ENCODE results near the gene ZNF236.
"Not testable (repeated sequence)": the region's sequence is repeated elsewhere in the genome, so short reads cannot be mapped to it uniquely, and the experiment has no call there.

ZNF236 gene

DNA sequence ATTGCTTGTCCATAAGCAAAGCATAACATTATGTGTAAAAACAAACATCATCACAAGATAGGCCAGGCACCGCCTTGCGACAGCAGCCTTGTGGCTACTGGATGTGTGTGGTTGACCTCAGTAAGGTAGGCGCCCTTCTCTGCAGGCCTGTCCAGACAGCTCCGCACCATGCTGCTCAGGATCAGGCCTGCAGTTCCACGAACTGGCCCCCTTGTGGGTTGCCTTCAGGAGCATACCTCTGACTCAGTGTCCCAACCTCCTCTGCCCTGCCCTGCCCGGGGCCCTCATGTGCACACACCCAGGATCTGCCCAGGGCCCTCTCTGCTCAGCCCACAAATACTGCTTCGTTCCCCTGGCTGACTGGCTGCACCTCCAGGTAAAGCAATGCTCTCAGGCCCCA, 16.1 kb upstream of the ZNF236 start:
- Mint-ChIP-seq H3K4me1 (peaks cover 12% of the 10 kb centered on the region), H3K4me3 (no peak overlapping the region), H3K27me3 (peaks cover 14% of the 10 kb centered on the region), H3K9me3 (no peaks in the 10 kb centered on the region), H3K36me3 (peaks cover 7% of the 10 kb centered on the region), H3K27ac (no peak overlapping the region)
- CTCF ChIA-PET, result no interaction called here
- no peak for DNase-seq

DNA sequence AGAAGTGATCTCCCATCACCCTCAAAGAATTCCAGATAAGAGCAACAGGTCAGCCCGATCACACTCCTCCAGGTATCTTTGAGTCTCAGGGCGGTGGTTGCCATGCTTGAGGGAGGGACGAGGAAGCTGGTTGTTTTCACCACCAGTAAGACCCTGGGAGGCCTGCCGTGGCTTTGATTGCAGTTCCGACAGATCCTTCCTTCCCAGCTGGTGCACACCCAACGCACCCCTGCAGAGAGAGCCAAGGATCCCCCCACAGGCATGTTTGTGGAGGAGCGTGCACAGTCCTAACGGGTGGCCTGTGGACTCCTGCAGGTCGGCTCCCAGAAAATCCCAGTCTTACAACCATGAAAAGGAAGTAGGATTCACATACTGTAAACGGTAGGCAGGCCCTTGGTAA, 13.8 kb upstream of the ZNF236 start:
- no peak for DNase-seq
- H3K27ac Mint-ChIP-seq, result no peak overlapping the region
- H3K9me3 Mint-ChIP-seq, result no peaks in the 10 kb centered on the region
- H3K4me3 Mint-ChIP-seq, result no peak overlapping the region
- peaks cover 11% of the 10 kb centered on the region for H3K36me3 Mint-ChIP-seq
- H3K4me1 Mint-ChIP-seq, result peaks cover 9% of the 10 kb centered on the region
- H3K27me3 Mint-ChIP-seq, result no peaks in the 10 kb centered on the region
- CTCF ChIA-PET, result no interaction called here

DNA sequence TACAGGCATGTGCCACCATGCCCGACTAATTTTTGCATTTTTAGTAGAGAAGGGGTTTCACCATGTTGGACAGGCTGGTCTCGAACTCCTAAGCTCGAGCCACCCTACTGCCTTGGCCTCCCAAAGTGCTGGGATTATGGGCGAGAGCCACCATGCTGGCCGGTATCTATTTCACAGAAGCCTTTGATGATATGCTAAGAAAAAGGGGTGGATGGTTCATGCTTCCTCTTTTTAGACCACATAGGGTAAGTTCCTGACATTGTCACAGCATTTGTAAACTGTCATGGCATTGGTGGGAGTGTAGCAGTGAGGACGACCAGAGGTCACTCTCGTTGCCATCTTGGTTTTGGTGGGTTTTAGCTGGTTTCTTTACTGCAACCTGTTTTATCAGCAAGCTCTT, 10.8 kb upstream of the ZNF236 start:
- H3K9me3 Mint-ChIP-seq, H3K4me3 Mint-ChIP-seq, DNase-seq, H3K4me1 Mint-ChIP-seq, H3K27ac Mint-ChIP-seq, H3K27me3 Mint-ChIP-seq: not testable (repeated sequence)
- CTCF ChIA-PET, result interaction anchor here (4.2 kb wide), 1 partner anchor 9 kb away, joined by 21 read pairs; no protein-coding TSS in a partner anchor
- peaks cover 25% of the 10 kb centered on the region for H3K36me3 Mint-ChIP-seq

DNA sequence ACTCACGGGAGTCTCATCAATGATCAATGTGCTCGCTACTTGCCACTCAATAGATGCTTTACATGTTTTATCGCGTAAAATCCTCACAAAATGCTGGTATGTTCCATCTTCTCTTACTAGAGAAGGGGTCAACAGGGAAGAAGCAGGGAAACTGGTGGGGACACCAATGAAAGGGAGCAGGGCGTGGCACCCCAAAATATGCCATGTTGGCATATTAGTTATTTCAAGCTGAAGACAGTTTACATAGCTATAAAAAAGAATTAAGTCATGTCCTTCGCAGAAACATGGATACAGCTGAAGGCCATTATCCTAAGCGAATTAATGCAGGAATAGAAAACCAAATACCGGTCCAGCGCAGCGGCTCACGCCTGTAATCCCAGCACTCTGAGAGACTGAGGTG, 8.1 kb upstream of the ZNF236 start:
- H3K4me1 Mint-ChIP-seq, result peaks cover 16% of the 10 kb centered on the region
- no peak overlapping the region for H3K27ac Mint-ChIP-seq

DNA sequence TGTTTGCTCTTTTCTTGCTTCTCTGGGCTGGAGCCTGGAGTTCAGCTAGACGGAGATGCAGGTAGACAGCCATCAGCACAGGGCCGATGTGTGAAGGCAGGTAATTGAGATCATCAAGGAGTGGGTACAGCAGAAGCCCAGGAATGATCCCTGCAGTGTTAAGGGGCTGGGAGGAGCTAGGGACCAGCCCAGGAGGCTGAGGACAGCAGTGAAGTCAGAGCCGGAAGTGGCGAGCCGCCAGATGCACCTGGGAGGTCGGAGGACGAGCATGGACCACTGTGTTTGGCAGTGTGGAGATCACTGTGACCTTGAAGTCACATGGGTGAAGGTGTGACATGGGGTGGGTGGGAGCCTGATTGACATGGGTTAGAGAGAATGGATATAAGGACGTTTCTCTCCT, 6.2 kb upstream of the ZNF236 start:
- H3K27ac Mint-ChIP-seq, result no peak overlapping the region
- H3K36me3 Mint-ChIP-seq, result peaks cover 42% of the 10 kb centered on the region
- H3K9me3 Mint-ChIP-seq, result no peaks in the 10 kb centered on the region
- no peak overlapping the region for H3K4me3 Mint-ChIP-seq
- DNase-seq, result no peak
- H3K27me3 Mint-ChIP-seq, result no peaks in the 10 kb centered on the region
- H3K4me1 Mint-ChIP-seq, result peaks cover 34% of the 10 kb centered on the region
- CTCF ChIA-PET, result no interaction called here

More for the DNA sequence above, 8.1 kb upstream of the ZNF236 start:
- Mint-ChIP-seq H3K36me3 (peaks cover 34% of the 10 kb centered on the region), H3K27me3 (no peaks in the 10 kb centered on the region), H3K4me3 (no peak overlapping the region), H3K9me3 (no peaks in the 10 kb centered on the region)
- no peak for DNase-seq
- CTCF ChIA-PET, result interaction anchor here (4.2 kb wide), 1 partner anchor 11 kb away, joined by 21 read pairs; no protein-coding TSS in a partner anchor

DNA sequence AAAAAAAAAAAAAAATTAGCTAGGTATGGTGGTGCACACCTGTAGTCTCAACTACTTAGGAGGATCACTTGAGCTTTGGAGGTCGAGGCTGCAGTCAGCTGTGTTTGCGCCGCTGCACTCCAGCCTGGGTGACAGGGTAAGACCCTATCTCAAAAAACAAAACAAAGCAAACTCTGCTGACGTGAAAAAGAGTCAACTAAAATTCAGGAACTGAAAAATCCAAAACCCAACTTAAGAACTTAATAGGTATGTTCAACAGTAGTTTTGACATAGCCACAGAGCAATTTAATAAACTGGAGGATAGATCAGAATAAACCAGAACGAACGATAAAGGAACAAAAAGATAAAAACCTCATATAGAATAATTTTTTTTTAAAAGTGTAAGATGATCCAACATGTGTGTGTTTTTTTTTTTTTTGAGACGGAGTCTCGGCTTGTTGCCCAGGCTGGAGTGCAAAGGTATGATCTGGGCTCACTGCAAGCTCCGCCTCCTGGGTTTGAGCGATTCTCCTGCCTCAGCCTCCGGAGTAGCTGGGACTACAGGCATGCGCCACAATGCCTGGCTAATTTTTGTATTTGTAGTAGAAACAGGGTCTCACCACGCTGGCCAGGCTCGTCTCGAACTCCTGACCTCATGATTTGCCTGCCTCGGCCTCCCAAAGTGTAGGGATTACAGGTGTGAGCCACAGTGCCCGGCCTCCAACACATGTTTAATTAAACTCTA, 4.3 kb upstream of the ZNF236 start:
- CTCF ChIA-PET, result interaction anchor here (0.6 to 4.6 kb wide), 4 partner anchors 10 to 44 kb away, joined by 3 to 41 read pairs (median 4); no protein-coding TSS in a partner anchor
- DNase-seq, result no peak
- H3K4me1 Mint-ChIP-seq, result peaks cover 30% of the 10 kb centered on the region
- no peak overlapping the region for H3K4me3 Mint-ChIP-seq
- H3K36me3 Mint-ChIP-seq, result peaks cover 40% of the 10 kb centered on the region
- no peaks in the 10 kb centered on the region for H3K27me3 Mint-ChIP-seq
- H3K9me3 Mint-ChIP-seq, result no peaks in the 10 kb centered on the region
- no peak overlapping the region for H3K27ac Mint-ChIP-seq

DNA sequence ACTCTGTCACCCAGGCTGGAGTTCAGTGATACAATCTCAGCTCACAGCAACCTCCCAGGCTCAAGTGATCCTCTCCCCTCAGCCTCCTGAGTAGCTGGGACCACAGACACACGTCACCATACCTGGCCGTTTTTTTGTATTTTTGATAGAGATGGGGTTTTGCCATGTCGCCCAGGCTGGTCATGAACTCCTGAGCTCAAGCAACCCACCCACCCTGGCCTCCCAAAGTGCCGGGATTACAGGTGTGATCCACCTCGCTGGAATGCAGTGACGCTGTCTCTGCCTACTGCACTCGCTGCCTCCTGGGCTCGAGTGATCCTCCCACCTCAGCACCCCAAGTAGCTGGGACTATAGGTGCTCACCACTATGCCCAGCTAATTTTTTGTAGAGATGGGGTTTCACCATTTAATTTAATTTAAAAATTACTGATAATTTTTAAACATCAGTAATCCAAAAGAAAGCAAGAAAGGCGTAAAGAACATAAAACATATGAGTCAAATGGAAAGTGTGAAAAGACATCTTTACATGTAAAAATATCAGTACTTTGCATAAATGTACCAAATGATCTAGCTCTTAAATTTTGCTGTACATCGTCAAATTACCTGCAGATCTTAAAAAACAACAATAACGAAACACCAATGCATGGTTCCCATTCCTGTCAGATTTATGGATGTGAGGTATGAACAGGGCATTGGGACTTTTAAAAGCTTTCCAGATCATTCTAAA, 2.8 kb upstream of the ZNF236 start:
- H3K27me3 Mint-ChIP-seq, result no peaks in the 10 kb centered on the region
- peaks cover 35% of the 10 kb centered on the region for H3K36me3 Mint-ChIP-seq
- H3K27ac Mint-ChIP-seq, result no peak overlapping the region
- CTCF ChIA-PET, result interaction anchor here (0.6 to 4.6 kb wide), 3 partner anchors 17 to 391 kb away, joined by 3 to 41 read pairs (median 3); no protein-coding TSS in a partner anchor
- peaks cover 43% of the 10 kb centered on the region for H3K4me1 Mint-ChIP-seq
- no peak for DNase-seq
- H3K4me3 Mint-ChIP-seq, result peak overlapping the region; percentile 47
- H3K9me3 Mint-ChIP-seq, result no peaks in the 10 kb centered on the region

DNA sequence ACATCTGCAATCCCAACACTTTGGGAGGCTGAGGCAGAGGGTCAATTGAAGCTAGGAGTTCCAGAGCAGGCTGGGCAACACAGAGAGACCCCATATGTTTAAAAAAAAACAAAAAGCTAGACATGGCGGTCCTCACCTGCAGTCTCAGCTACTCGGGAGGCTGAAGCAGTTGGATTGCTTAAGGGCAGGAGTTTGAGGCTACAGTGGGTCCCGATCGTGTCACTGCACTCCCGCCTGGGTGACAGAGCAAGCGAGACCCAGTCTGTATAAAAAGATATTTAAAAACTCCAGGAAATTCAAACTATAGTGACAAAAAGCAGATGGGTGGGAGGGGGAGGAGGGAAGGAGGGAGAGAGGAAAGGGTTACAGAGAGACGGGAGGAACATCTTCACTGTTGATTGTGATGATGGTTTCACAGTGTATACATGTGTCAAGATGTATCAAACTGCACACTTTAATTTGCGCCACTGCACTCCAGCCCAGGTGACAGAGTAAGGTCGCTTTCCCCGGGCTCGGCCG, 942 bp upstream of the ZNF236 start:
- peaks cover 25% of the 10 kb centered on the region for H3K36me3 Mint-ChIP-seq
- CTCF ChIA-PET, result interaction anchor here (4.6 kb wide), 1 partner anchor 19 kb away, joined by 41 read pairs; no protein-coding TSS in a partner anchor
- H3K27ac Mint-ChIP-seq, result peak overlapping the region; percentile 95
- H3K4me1 Mint-ChIP-seq, result peaks cover 52% of the 10 kb centered on the region
- H3K9me3 Mint-ChIP-seq, result no peaks in the 10 kb centered on the region
- DNase-seq, result no peak
- H3K4me3 Mint-ChIP-seq, result peak overlapping the region; percentile 90
- no peaks in the 10 kb centered on the region for H3K27me3 Mint-ChIP-seq

DNA sequence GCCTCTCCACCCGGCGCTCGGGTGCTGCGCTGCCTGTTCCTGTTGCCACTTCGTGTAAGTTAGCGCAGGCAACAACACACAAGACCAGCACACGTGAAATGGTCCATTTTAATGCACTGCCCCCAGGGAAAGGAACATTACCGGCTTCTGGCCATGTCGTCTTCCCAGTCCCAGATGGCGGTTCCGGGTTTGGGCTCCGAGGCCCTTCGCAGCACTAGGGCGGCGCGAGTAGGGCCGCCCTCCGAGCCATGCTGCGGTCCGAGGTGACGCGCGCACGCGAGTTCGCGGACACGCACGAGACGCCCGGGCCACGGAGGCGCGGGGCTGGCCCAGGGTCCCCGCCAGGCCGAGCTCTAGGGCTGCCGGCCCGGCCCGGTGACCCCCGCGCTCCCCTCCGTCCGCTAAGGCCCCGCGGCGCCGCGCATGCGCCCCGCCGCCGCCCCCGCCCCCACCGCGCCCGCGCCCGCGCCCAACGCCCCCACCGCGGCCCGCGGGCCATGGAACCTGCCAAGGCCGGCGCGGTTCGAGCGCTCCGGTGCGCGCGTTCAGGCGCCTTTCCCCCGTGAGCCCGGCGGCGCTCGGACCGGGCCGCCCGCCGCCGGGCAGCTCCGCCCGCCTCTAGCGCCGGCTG, 367 bp upstream of the ZNF236 start:
- Mint-ChIP-seq H3K27me3 (no peaks in the 10 kb centered on the region), H3K36me3 (peaks cover 20% of the 10 kb centered on the region), H3K9me3 (no peaks in the 10 kb centered on the region), H3K4me1 (peaks cover 53% of the 10 kb centered on the region), H3K4me3 (peak overlapping the region; percentile 90), H3K27ac (peak overlapping the region; percentile 95)
- CTCF ChIA-PET, result interaction anchor here (4.6 kb wide), 1 partner anchor 19 kb away, joined by 41 read pairs; no protein-coding TSS in a partner anchor
- peak; percentile 73 for DNase-seq

DNA sequence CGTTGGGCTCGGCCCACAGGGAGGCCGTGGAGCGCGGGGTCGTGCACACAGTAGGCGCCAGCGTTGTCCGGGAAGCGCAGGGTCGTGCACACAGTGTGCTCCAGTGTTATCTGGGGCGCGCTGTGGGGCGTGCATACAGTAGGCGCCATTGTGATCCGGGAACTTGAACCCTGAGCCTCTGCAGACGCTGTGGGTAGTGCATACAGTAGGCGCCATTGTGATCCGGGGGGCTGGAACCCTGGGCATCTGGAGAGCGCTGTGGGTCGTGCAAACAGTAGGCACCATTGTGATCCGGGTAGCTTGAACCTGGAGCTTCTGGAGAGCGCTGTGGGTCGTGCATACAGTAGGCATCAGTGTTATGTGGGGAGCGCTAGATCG, 793 bp downstream of the ZNF236 start:
- CTCF ChIA-PET, result no interaction called here

DNA sequence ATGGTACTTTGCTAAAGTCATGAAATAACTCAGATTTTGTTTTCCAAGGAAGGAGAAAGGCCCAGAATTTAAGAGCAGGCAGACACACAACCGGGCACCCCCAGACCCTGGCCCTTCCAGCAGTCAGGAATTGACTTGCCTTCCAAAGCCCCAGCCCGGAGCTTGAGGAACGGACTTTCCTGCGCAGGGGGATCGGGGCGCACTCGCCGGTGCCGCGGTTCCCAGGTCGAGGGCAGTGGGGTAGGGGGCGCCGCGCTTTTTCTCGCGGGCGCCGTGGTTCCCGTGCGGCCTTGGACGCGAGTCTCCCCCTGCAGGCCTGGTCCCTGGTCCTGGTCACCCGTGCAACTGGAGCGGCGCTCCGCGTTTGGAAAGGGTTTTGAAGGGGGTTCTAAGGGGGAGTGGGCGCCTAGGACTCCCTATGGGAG, 1.2 kb downstream of the ZNF236 start:
- DNase-seq, result no peak
- CTCF ChIA-PET, result interaction anchor here (1.0 to 1.2 kb wide), 2 partner anchors 21 to 98 kb away, joined by 3 to 4 read pairs; no protein-coding TSS in a partner anchor
- Mint-ChIP-seq H3K27ac (peak overlapping the region; percentile 84), H3K36me3 (peaks cover 12% of the 10 kb centered on the region), H3K4me1 (peaks cover 57% of the 10 kb centered on the region), H3K4me3 (peak overlapping the region; percentile 83), H3K27me3 (no peaks in the 10 kb centered on the region), H3K9me3 (no peaks in the 10 kb centered on the region)

More for the DNA sequence above, 793 bp downstream of the ZNF236 start:
- H3K4me3 Mint-ChIP-seq, result peak overlapping the region; percentile 83
- H3K9me3 Mint-ChIP-seq, result no peaks in the 10 kb centered on the region
- DNase-seq, result no peak
- H3K27me3 Mint-ChIP-seq, result no peaks in the 10 kb centered on the region
- peaks cover 16% of the 10 kb centered on the region for H3K36me3 Mint-ChIP-seq
- peak overlapping the region; percentile 84 for H3K27ac Mint-ChIP-seq
- peaks cover 61% of the 10 kb centered on the region for H3K4me1 Mint-ChIP-seq

DNA sequence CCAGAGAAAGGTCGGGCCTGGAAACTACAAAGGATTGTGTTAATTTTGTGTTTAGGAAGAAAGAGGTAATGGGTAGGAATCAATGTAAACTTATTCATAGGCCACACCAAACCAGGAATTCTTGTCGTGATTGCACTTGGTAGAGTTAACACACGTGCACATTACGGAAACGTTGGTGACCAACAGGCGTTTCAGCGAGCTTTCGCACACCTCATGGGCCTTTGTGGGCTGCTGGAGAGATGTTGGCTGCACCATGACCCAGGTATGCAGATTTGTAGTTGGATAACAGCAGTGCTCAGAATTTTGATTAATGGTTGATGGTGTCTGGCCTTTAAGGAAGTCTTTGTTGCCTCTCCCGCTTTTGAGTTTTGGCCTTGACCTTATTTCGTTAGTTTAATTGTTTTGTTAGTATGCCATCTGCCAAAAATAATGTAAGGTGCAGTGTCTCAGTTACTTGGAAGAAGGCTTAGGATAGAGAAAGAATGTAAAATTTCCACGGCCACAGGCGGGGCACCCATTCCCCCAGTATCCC, 1.9 kb downstream of the ZNF236 start:
- Mint-ChIP-seq H3K27me3 (no peaks in the 10 kb centered on the region), H3K27ac (peak overlapping the region; percentile 82)

DNA sequence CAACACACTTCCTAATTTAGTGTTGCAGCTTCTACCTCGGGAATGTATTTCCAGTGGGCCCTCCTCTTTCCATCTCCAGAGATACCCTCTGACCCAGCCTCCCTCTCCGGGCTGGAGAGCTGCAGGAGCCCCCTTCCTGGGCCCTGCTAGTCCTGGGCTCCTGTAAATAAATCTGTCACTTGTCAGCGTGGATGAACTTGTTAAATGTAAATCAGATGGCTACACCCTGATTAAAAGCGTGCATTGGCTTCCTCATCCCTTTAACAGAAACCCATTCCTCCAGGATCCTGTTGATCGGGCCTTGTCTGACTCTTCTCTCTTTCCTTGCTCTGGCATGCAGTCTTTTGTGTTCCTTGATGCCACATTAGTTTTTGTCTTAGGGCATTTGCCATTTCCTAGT, 2.4 kb downstream of the ZNF236 start:
- no peak for DNase-seq
- H3K4me1 Mint-ChIP-seq, result peaks cover 51% of the 10 kb centered on the region
- no peaks in the 10 kb centered on the region for H3K9me3 Mint-ChIP-seq
- H3K27ac Mint-ChIP-seq, result no peak overlapping the region
- H3K27me3 Mint-ChIP-seq, result no peaks in the 10 kb centered on the region
- H3K36me3 Mint-ChIP-seq, result peaks cover 11% of the 10 kb centered on the region
- CTCF ChIA-PET, result interaction anchor here (1.2 kb wide), 1 partner anchor 22 kb away, joined by 4 read pairs; no protein-coding TSS in a partner anchor
- peak overlapping the region; percentile 33 for H3K4me3 Mint-ChIP-seq

More for the DNA sequence above, 1.9 kb downstream of the ZNF236 start:
- Mint-ChIP-seq H3K4me1 (peaks cover 57% of the 10 kb centered on the region), H3K36me3 (peaks cover 12% of the 10 kb centered on the region), H3K4me3 (peak overlapping the region; percentile 83), H3K9me3 (no peaks in the 10 kb centered on the region)
- CTCF ChIA-PET, result interaction anchor here (1.0 to 1.2 kb wide), 2 partner anchors 21 to 98 kb away, joined by 3 to 4 read pairs; no protein-coding TSS in a partner anchor
- DNase-seq, result no peak

All from activated naive CD4-positive, alpha-beta T cell treated with anti-CD3 and anti-CD28 coated beads, Interleukin-2, amount 10 ng/mL, durations not matched to agents 7 days and 5 days (primary cell).